ENCODE results near the gene RGS10.

Gene RGS10

GRCh38 chr10:119542988-119543813, 682 bp upstream of the RGS10 start (continued):
- TF ChIP-seq ZFP3 (tag by site-specific recombination; IDR thresholded peaks at IDR 0.05; ENCODE audit: low read depth) (no peak), ZNF132 (tag by site-specific recombination; IDR thresholded peaks at IDR 0.05; ENCODE audit: borderline replicate concordance) (no peak), ZNF473 (tag by site-specific recombination; IDR thresholded peaks at IDR 0.05) (no peak), ZBTB49 (tag by site-specific recombination; IDR thresholded peaks at IDR 0.05; ENCODE audit: low read depth) (no peak), ZNF302 (tag by site-specific recombination; IDR thresholded peaks at IDR 0.05; ENCODE audit: low read depth) (no peak)

GRCh38 chr10:119541459-119542356, 811 bp downstream of the RGS10 start:
- Histone ChIP-seq H3K36me3 (ENCODE audit: control insufficient read depth in 2 of 2, insufficient read depth in 1 of 2, low read length in 2 of 2) (no peaks in the 10 kb centered on the region), H3K9me3 (ENCODE audit: control insufficient read depth, insufficient read depth, low read depth, low read length) (no peaks in the 10 kb centered on the region), H3K27ac (ENCODE audit: extremely low read depth, low read depth, low read length) (peak overlapping the region; percentile 35; the same call in 1 of the 2 replicates), H3K4me3 (ENCODE audit: low read depth, low read length) (peak overlapping the region; percentile 63), H3K4me1 (ENCODE audit: control insufficient read depth, insufficient read depth, low read length) (peaks cover 8% of the 10 kb centered on the region)
- TF ChIP-seq IKZF3 (tag by site-specific recombination; IDR thresholded peaks at IDR 0.05): 0 out of 2 replicates have a peak, but pooled peaks have one; percentile 8
- TF ChIP-seq SCRT1 (tag by site-specific recombination; IDR thresholded peaks at IDR 0.05; ENCODE audit: borderline replicate concordance): peak; percentile 43; the same call in 1 of the 2 replicates
- no peak for TF ChIP-seq ZNF112 (tag by site-specific recombination; IDR thresholded peaks at IDR 0.05)
- ChIA-PET CTCF (interaction anchor here (1.0 kb wide), 1 partner anchor 8 kb away, joined by 6 read pairs; no protein-coding TSS in a partner anchor), POLR2A (interaction anchor here (0.6 to 2.4 kb wide), 13 partner anchors 9 to 184 kb away, joined by 3 to 12 read pairs (median 6); partner anchors contain the start of gene TIAL1)

GRCh38 chr10:119541046-119541445, 1.5 kb downstream of the RGS10 start:
- CTCF ChIA-PET: no interaction called here

GRCh38 chr10:119540038-119540437, 2.5 kb downstream of the RGS10 start:
- no peak overlapping the region for H3K4me3 ChIP-seq (ENCODE audit: low read depth, low read length)

More at GRCh38 chr10:119541046-119541445, 1.5 kb downstream of the RGS10 start:
- Histone ChIP-seq H3K27ac (ENCODE audit: extremely low read depth, low read depth, low read length) (no peak overlapping the region), H3K9me3 (ENCODE audit: control insufficient read depth, insufficient read depth, low read depth, low read length) (no peaks in the 10 kb centered on the region), H3K36me3 (ENCODE audit: control insufficient read depth in 2 of 2, insufficient read depth in 1 of 2, low read length in 2 of 2) (no peaks in the 10 kb centered on the region), H3K4me3 (ENCODE audit: low read depth, low read length) (no peak overlapping the region), H3K4me1 (ENCODE audit: control insufficient read depth, insufficient read depth, low read length) (peaks cover 8% of the 10 kb centered on the region)
- POLR2A ChIA-PET: no interaction called here
- 0 out of 2 replicates have a peak, but pooled peaks have one; percentile 10 for TF ChIP-seq ZNF660 (tag by site-specific recombination; IDR thresholded peaks at IDR 0.05)
- no peak for TF ChIP-seq ZNF610 (tag by site-specific recombination; IDR thresholded peaks at IDR 0.05; ENCODE audit: borderline replicate concordance)
- TF ChIP-seq ZNF600 (tag by site-specific recombination; IDR thresholded peaks at IDR 0.05): peak; percentile 67
- TF ChIP-seq ZNF76 (tag by site-specific recombination; IDR thresholded peaks at IDR 0.05; ENCODE audit: borderline replicate concordance, low read depth): no peak
- TF ChIP-seq ZBTB17 (tag by site-specific recombination; IDR thresholded peaks at IDR 0.05): peak; percentile 29; the same call in 1 of the 2 replicates

More at GRCh38 chr10:119540038-119540437, 2.5 kb downstream of the RGS10 start:
- Histone ChIP-seq H3K4me1 (ENCODE audit: control insufficient read depth, insufficient read depth, low read length) (peaks cover 8% of the 10 kb centered on the region; the same call in 1 of the 2 replicates), H3K36me3 (ENCODE audit: control insufficient read depth in 2 of 2, insufficient read depth in 1 of 2, low read length in 2 of 2) (no peaks in the 10 kb centered on the region), H3K27ac (ENCODE audit: extremely low read depth, low read depth, low read length) (no peak overlapping the region), H3K9me3 (ENCODE audit: control insufficient read depth, insufficient read depth, low read depth, low read length) (no peaks in the 10 kb centered on the region)
- TF ChIP-seq ZNF335 (tag by site-specific recombination; conservative IDR thresholded peaks at IDR 0.05) (peak; percentile 3; the same call in 1 of the 2 replicates), ZBTB20 (tag by site-specific recombination; IDR thresholded peaks at IDR 0.05) (no peak), PRDM10 (tag by site-specific recombination; IDR thresholded peaks at IDR 0.05) (peak; percentile 79), ZNF366 (tag by site-specific recombination; conservative IDR thresholded peaks at IDR 0.05) (peak; percentile 80)
- CTCF ChIA-PET: interaction anchor here (0.7 to 1.7 kb wide), 2 partner anchors 21 to 341 kb away, joined by 5 read pairs; no protein-coding TSS in a partner anchor
- POLR2A ChIA-PET: interaction anchor here (0.7 kb wide), 1 partner anchor 328 kb away, joined by 3 read pairs; no protein-coding TSS in a partner anchor

Data from HEK293 (cell line).